Measurements from ENCODE around the gene HK1.

HK1 gene

DNA sequence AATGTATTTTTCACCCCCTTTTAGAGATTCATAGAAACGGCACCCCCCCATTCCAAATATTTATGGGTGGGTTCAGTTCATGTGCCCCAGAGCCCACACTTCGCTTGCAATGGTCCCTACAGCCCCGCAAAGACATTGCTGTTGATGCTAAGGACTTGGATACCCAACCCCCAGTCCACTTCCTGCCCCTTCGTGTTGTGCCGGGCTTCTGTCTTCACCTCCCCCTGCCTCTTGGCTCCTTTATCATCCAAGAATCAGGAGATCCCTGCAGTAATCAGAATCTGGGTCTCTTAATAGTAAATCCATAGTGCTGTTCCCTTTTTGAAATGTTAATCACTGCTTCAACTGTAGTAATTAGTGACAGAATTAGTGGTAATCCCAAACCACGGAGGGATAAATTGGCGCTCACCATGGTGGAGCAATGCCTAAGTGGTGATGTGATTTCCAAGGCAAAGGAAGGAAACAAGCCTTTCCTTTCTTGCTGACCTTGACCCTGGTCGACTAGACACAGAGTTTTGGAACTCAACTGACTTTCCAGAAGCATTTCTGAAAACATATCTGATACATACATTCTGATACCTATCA lies 67.7 kb downstream of the HK1 start:
- no peak for DNase-seq

DNA sequence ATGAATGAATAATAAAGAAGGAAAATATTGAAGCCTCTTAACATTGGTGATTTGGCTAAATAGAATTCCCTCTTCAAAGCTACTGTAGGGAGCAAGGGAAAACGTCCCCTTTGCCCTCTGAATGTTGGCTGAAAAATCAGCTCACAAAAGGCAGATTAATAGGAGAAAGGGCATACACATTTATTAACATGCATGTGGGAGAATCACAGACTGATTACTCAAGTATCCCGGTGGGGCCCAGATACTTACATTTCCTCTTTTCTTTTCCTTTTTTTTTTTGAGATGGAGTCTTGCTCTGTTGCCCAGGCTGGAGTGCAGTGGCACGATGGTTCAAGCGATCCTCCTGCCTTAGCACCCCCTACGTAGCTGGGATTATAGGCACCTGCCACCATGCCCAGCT lies 68.5 kb downstream of the HK1 start:
- DNase-seq = no peak

DNA sequence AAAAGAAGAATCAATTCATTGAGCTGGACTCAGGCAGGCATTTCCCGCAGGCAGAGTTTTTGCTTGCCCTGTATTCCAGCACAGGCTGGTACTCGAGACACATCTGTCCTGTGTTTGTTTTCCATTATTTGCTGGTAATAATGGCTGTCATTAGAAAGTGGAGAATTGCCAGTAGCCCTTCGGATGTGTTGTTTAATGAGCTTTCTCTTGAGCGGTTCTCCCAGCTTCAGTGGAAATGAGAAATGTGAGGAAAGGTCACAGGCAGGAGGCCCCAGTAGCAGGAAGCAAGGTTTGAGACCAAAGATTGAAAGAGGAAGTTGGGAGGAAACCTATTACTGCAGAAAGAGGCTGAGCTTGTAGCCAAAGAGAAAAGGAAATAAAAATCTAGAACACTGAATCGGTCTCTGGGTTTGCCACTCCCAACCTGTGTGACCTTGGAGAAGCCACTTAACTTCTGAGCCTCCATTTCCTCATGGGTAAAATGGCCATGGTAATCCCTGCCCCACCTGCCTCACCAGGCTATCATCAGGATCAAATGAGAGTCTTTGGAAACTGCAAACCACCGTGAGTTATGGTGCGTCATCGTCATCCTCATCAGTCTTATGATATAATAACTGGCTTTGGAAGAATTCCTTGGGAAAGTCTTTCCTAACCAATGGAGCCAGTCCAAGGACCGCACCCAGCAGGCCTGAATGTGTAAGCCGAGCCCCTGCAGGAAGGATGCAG lies 70.7 kb downstream of the HK1 start:
- no peak for DNase-seq

DNA sequence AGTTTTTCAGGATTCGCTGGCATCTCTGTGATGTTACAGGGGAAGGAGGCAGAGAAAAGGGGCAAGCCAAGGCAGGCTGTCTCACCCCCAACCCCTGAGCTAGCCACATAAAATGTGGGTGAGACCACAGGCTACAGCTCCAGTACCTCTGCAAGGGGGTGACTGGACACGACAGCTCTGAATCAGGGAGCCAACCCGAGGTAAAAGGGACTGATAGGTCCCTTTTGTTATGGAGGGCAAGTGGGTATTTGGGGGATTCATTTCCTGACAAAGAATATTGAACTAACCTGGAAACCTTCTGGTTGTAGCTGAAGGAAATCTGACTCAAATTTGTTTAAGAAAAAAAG lies 71.2 kb downstream of the HK1 start:
- DNase-seq = no peak

DNA sequence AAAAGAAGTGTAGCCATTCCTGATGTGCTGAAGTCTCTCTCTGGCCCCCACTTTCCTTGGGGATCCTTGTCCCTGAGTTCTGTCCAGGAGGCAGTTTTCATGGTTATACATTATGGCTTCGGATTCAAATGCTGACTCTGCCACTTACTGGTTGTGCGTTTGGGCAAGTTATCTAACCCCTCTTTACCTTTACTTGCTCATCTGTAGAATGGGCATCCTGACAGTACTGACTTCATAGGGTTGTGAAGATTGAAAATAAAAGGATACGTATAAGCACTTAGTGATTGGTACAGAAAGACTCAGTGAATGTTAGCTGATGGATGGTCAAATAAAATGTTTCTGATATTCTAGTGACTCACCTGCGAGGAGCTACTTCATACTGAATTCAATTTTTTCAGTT lies 73.3 kb downstream of the HK1 start:
- DNase-seq = no peak

DNA sequence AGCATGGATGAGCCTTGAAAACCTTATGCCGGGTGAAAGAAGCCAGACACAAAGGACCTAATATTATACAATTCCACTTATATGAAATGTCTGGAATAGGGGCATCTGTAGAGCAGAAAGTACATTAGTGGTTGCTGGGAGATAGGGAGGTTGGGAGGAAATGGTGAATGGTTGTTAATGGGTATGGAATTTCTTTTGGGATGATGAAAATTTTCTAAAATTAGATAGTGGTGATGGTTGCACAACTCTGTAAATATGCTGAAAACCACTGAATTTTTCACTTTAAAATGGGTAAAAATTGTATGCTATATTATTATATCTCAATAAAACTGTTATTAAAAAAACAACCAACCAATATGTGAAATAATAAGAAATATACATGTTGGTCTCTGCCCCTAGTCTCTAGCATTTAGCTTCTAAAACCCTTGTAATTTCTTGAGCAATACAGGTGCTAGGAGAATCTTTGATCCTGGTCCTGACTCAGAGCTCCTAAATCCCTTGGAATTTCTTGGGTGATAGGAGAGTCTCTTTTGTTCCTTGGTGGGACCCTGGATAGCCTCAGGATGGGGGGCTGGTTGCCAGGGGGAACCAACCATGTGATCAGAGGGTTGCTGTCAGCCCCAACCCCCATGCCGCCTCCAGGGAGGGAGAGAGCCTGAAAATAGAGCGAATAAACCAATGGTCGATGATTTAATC lies 74.4 kb downstream of the HK1 start:
- no peak for DNase-seq

DNA sequence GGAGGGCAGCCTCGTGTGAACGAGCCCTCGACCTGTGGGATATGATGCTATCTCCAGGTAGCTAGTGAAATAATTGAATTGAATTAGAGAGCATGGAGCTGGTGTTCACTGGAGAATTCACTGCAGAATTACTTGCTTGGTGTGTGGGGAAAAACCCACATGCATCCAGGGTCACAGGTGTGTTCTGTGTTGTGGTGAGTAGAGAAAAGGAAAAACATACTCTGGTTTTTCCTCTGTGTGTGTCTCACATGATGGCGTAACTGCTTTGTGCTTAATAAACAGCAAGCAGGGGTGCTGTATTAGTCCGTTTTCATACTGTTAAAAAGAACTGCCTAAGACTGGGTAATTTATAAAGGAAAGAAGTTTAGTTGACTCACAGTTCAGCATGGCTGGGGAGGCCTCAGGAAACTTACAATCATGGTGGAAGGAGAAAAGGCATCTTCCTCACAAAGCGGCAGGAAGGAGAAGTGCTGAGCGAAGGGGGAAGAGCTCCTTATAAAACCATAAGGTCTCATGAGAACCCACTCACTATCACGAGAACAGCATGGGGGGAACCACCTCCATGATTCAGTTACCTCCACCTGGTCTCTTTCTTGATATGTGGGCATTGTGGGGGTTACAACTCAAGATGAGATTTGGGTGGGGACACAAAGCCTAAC lies 75.8 kb downstream of the HK1 start:
- no peak for DNase-seq

DNA sequence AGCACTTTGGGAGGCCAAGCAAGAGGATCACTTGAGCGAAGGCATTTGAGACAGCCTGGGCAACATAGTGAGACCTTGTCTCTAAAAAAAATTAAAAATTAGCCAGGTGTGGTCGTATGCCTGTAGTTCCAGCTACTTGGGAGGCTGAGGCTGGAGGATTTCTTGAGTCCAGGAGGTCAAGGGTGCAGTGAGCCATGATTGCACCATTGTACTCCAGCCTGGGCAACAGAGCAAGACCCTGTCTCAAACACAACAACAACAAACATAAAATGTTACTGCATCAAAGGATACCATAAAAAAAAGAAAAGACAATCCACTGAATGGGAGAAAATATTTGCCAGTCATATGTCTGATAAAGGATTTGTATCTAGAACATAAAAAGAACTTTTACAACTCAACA lies 77.9 kb downstream of the HK1 start:
- DNase-seq = no peak

DNA sequence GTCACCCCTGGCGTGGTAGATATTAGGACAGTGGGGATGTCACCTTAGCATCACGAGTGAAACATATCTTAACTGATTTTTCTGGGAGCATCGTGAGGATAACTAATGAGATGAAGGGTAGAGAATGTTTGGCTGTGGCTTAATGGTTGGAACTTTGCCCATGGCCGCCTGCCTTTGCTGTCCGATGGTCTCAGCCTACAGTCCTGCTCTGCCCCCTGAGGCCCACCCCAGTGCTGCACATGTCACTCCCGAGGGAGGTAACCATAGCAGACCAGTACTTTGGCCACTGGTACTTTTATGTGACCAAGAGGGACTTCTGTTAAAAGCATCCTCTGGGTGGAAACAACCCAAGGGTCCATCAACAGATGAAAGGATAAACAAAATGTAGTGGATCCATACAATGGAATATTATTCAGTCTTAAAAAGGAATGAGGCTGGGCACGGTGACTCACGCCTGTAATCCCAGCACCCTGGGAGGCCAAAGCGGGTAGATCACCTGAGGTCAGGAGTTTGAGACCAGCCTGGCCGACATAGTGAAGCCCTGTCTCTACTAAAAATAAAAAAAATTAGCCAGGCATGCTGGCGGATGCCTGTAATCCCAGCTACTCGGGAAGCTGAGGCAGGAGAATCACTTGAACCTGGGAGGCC lies 80.0 kb downstream of the HK1 start:
- no peak for DNase-seq

DNA sequence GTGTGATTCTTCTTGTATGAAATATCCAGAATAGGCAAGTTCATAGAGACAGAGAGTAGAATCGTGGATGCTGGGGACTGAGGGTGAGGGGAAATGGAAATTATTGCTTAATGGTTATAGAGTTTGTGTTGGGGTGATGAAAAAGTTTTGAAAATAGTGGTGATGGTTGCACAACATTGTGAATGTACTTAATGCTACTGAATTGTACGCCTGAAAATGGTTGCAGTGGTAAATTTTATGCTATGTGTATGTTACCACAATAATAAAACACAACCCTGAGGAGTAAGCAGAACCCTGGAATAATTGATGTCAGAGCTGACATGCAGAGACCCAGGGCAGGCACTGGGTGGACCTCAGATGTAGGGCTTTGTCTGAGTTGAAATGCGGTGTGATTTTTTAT lies 80.9 kb downstream of the HK1 start:
- no peak for DNase-seq

DNA sequence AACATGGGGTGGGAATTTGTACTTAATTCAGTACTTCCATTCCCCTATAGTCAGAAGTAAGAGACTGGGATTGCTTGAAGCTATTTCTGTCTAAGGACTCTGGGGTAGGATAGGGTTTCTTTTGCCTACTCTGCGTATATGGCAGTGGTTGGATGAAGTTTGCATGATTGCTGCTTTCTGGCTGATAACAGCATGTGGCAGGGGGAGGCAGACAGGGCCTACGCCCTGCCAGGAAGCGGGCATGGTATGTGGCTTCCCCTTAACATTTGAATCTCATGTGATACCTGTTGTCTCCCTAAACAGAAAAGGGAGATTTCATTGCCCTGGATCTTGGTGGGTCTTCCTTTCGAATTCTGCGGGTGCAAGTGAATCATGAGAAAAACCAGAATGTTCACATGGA lies 81.3 kb downstream of the HK1 start:
- DNase-seq = no peak

DNA sequence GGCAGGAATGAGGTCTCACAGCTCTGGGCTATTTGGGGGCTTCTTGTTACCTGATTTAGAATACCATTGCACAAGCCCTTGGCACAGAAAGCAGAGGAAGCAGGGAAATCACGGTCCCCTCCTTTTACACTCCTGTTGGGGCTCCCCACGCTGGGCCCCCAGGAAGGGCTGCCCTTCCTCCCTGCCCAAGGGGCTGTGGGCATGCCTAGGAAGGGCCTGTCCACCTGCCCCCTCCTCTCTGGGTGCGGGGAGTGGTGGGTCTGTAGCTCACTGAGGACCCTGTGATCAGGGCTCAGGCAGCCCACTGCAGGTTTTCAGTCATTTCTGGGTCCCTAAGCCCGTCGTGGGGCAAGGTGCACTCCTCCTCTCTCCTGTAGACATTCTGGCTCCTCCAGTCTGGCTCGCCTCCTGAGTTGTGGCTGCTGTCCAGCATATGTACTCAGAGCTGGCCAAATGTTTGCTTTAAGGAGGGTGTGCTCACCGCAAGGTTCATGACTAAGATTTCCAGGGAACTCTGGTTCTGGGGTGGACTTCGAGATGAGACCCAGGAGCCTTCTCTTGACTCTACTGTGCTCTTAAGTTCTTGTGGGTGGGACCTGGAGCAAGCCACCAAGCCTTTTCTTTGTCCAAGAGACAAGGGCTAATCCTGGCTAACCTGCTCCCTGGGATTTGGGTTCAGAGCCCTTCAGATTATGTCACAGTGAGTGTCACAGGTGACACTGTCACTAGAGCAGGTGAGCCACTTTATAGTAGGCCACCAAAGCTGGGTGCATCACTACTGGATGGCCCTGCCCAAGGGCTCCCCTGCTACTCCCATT lies 82.4 kb downstream of the HK1 start:
- DNase-seq = no peak

DNA sequence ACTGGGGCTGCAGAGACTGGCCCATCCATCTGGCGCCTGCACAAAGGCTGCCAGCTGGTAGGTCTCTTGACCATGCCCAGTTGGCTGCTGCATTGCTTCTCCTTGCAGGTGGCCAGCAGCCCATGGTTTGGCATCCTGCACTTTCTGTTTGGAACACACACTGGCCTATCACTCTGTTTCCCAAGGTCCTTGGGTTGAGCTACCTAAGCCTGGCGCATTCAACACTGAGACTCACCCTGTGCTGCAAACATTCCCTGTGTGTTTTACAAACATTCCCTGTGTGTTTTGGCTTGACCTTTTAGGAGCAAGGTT lies 83.0 kb downstream of the HK1 start:
- peak in 2 of 56 donors; percentile 26 to 43 for DNase-seq

DNA sequence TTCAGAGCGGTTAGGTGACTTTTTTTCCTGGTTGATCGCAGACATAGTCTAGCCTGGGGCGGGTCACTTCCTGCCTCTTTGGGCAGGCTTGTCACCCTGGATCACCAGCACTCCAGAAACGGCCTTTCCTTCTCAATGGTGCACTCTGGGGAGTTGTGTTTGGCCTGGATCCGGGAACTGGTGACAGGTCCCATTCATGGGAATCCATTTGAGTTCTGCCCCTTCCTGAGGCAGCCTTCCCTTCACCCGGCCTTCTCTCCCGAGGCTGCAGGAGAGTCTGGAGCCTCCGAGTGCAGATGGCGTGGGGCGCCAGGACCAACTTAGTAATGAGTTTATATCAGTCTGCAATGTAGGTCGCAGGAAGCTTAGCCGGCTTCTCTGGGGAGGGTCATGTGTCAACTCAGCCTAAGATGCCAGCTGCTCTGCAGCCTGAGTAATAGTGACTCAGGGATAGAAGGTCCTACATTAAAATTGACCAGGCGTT lies 84.2 kb downstream of the HK1 start:
- DNase-seq = no peak

DNA sequence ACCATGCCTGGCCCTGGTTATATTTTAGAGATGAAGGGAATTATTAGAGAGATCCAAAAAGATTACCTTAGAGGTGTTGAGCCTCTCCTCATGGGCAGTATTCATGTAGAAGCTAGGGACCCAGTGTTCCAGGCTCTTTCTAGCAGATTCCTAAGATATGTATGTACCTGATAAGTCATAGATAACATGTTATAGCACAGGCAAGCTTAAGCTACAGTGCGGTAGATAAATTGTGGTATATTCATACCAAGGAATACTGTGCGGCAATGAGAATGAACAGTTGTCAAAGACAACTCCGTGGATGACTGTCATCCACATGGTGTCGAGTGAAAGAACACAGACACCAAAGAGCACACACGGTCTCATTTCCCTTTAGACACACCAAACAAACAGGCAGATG lies 85.4 kb downstream of the HK1 start:
- no peak for DNase-seq

DNA sequence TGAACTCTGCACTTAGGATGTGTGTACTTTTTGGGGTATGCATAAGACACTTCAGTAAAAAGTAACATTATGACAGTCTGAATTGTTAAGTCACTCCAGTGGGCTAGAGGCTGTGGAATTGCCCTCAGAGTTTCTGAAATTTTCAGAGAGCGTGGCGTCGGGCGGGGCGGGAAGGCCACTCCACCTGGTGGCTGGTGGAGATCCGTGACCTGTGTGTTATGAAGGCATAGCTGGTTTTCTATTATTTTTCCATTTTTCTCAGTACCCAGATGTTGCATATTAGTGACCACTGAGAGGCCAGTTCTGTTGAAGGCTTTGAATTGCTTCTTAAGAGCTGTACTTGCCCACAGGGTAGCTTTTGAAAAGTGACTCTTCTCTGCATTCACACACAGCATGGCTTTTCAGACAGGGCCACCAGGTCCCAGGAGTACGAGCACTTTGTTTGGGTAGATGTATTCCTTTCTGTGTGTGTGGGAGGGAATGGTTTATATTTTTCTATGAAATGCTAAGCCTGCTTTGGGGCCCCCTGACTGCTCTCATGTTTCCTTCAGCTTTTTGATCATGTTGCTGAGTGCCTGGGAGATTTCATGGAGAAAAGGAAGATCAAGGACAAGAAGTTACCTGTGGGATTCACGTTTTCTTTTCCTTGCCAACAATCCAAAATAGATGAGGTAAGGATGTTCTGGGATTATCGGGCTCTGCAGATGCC lies 86.1 kb downstream of the HK1 start:
- DNase-seq = no peak

DNA sequence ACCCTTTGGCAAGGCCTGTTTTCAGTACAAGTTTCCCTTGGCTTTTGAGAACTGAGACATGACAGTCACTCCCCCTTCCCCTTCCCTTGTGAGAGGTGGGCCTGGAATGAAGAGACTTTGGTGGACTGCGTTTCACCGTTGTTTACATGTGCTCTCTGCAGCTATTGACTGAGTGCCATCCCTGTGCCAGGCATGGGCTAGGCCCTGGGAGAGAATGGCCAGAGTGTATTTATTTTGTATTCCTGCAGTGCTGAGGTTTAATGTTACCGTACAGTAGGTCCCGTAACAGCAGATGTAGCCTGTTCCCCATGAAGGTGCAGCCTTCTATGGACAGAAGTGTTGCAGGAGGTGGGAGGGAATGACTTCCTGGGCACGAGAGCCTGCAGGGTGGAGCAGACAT lies 88.4 kb downstream of the HK1 start:
- no peak for DNase-seq

DNA sequence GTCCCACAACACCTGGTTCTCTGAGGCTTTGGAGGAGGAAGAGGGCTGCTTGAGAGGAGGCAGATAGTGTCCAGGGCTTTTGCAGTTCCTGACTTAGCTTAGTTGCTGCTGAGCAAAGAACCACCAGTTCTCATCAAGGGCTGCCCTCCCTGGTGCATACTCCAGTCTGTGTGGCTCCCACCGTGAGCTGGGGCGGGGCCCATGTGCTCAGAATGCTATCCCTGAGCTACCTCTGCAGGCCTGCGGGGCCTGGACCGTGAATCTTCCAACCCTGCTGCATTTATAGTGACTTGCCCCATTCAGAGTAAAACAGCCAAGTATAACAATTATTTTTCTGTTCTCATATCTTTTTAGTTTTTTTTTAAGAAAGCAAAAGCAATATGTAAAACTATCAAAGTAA lies 89.2 kb downstream of the HK1 start:
- DNase-seq = no peak

DNA sequence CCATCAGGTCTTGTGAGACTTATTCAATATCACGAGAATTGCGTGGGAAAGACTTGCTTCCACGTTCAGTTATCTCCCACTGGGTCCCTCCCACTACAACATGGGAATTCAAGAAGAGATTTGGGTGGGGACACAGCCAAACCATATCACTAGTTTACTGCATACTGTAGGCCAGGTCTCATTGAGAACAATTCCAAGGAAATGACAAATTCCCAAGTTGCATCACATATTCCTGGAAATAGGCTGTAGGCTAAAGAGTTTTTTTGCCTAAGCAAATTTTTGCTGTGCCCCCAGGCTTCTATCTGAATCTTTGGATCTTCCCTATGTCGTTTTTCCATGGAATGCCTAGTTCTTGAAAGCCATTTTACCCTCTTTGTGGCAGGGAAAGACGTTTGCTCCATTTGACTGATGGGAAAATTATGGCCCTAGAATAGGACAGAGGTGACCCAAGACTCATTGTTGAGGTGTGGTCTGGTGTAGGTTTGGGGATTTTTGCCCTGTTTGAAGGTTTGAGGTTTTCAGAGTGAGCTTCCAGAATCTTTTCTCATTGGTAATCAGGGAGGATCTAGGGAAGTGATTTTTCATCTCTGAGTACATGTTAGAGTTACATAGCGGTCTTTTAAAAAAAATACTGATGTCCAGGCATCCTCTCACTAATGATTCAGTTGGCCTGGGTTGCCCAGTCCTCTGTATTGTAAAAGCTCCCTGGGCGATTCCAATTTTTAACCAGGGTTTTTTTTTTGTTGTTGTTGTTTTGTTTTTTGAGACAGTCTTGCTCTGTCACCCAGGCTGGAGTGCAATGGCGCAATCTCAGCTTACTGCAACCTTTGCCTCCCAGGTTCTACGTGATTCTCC lies 94.1 kb downstream of the HK1 start:
- no peak for DNase-seq

DNA sequence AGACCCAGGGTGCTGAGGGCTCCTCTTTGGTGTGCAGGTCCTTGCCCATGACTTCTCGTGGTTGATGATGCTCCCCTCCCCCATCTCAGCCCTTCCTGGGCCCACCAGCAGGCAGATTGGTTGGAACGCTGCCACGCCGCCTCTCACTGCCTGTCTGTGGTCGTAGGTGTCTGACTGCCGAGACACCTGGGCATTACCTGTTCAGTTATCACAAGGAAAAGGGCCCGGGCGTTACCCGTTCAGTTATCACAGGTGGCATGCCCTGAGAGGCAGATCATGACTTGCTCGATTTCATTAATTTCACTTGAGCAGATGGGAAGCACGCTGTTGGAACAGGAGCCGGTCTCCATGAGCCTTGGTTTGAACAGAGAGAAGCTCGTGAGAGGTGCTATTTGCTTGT lies 95.9 kb downstream of the HK1 start:
- DNase-seq = no peak

Measured in amygdala (tissue), 56 donors.